Aorta (tissue), 5 donors: ENCODE data around the gene CAMKMT. TPM values are rescaled to one million over a fixed set of nuclear protein-coding genes. Genes with fewer than 3 reads are reported as not detected.

Experiments
- ATAC-seq: fragments of 200-7000 bp; cut with Tn5 transposase; one replicate; pipeline ENCODE4 v1.9.1; 2022; ENCODE audit warnings: moderate library complexity; ENCODE audit not compliant: low FRiP score
- DNase-seq, 2 donors: peaks; one replicate each; pipeline ENCODE4 v3.0.0-alpha.2; 2020
- H3K27ac ChIP-seq, 2 donors: one replicate each; pipeline ENCODE4 v1.5.1; 2013; ENCODE audit warnings: low read length in 2 of 2, mild to moderate bottlenecking in 2 of 2, moderate library complexity in 2 of 2, control low read depth in 1 of 2, inconsistent platforms in 1 of 2, low read depth in 1 of 2
- H3K27me3 ChIP-seq, 2 donors: one replicate each; pipeline ENCODE4 v1.6.1; 2013; ENCODE audit warnings: control low read depth in 1 of 2, low read length in 1 of 2, mild to moderate bottlenecking in 1 of 2, moderate library complexity in 1 of 2; ENCODE audit not compliant: insufficient read depth in 2 of 2, control insufficient read depth in 1 of 2
- H3K36me3 ChIP-seq, 2 donors: one replicate each; pipeline ENCODE4 v1.6.1; 2013; ENCODE audit warnings: control low read depth in 1 of 2, low read length in 1 of 2, mild to moderate bottlenecking in 1 of 2; ENCODE audit not compliant: insufficient read depth in 2 of 2, control insufficient read depth in 1 of 2
- H3K4me1 ChIP-seq, 2 donors: one replicate each; pipeline ENCODE4 v1.6.1; 2013; ENCODE audit warnings: low read length in 2 of 2, control low read depth in 1 of 2, mild to moderate bottlenecking in 1 of 2, moderate library complexity in 1 of 2; ENCODE audit not compliant: insufficient read depth in 2 of 2, control insufficient read depth in 1 of 2
- H3K4me3 ChIP-seq, 2 donors: one replicate each; pipeline ENCODE4 v1.5.1; 2013; ENCODE audit warnings: low read length in 2 of 2, control low read depth in 1 of 2, mild to moderate bottlenecking in 1 of 2
- H3K9me3 ChIP-seq: one replicate; pipeline ENCODE4 v1.6.1; 2013; ENCODE audit warnings: mild to moderate bottlenecking, low read length; ENCODE audit not compliant: control insufficient read depth
- WGBS, 2 donors: extraction: QIAGEN DNeasy Blood & Tissue Kit; methylation state at CpG; one replicate each; pipeline ENCODE4 v1.1.7; 2013; 5-methylcytosine and 5-hydroxymethylcytosine counted together
- intact Hi-C, 2 donors: fragments of 100-400 bp; cut with DNase I; formaldehyde crosslinking; loops; one replicate each; pipeline versions ENCODE4 v1.14.2 to v1.15.0; 2022
- polyA plus RNA-seq, 2 donors: library from polyadenylated mRNA; stranded (reverse); fragments of 200-250 nt; gene quantifications; one replicate each; pipeline ENCODE4 v1.2.3, GENCODE V29; 2013
- total RNA-seq, 2 donors: library from RNA; stranded (reverse); fragmentation: NEBNext Ultra II Directional; extraction: Animal tissue kit (Norgen Biotek cat#: 25700); gene quantifications; one replicate each; pipeline ENCODE4 v1.2.1, GENCODE V29; 2021
- donor health status: healthy with polysubstance abuse.
- donor health status: Bipolar disorder and iron deficiency.
- donor health status: DM: no; HTN: no; CAD: no.
- donor health status: DM: no; HTN: no; CAD: no.
- donor health status: DM: yes; HTN: yes; CAD: no.

Gene CAMKMT
- total and polyA plus RNA-seq, 4 donors = 3.1 to 15.2 (median 11.9) TPM

DNA sequence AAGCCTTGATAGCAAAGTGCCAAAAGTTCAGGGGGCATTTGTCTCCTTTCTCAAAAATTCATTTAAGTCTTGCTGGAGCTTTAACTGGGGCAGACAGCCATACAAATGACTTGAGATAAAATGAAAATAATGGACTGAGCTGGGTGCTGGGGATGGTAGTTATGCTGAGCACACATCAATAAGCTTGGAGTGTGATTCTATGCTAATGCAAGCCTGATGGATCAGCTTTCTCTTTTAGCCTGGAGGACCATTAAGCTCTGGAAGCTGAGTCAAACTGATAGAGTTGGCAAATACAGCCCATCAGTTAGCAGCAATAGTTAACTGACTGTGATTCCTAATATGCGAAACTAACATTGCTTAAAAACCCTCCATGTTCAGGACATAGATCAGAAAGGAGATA, 98.0 kb downstream of the CAMKMT start:
- 91 to 97% methylated on average over 1 of the region's 1 CpG for WGBS, 2 donors
- intact Hi-C loops = no loop called here
- Histone ChIP-seq H3K4me3 (no peak overlapping the region), H3K9me3 (no peaks in the 10 kb centered on the region), H3K36me3 (no peaks in the 10 kb centered on the region), H3K27me3 (no peaks in the 10 kb centered on the region), H3K4me1 (peaks cover 0 to 1% of the 10 kb centered on the region in 2 donors), H3K27ac (no peak overlapping the region)
- no peak for ATAC-seq
- DNase-seq = no peak

DNA sequence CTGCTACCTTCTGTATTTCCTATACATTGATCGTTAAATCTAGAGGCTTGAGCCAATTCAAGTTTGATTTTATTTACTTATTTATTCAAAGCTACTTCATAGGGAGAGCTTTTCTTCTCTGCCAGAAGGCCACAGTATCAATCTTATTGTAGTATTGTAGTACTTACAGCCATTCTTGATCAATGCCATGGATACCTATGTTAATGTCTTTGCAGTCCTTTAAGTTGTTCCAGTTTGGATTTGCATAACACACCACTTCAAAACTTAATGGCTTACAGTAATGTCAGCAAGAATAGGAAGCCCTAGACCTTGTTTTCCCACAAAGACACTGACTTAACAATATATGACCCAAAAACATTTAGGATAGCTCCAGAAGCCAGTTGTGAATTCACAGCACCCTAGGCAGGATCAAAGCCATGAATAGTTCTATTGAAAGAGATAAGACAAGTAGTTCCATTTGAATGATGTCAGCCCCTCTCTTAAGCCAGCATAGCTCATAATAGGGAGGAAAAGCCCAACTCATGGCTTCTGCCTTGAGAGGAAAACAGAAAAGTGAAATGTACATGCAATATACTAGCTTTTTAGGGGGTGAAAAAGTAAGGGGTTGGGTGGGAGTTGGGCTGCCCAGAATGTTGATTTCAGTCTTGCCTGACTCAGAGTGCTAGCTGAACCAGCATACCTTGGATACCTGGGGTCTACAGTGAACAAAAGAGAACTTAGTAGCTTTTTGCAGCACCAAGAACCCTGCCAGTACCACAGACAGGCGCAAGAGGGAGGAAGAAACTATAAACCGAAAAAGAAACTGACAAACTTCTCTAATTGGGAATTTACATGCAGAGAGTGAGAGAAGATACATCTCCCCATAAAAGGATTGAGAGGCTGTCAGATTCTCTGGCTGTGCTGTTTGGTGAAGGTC, 101.4 kb downstream of the CAMKMT start:
- ATAC-seq = no peak

GRCh38 chr2:44464437-44464836, 102.7 kb downstream of the CAMKMT start:
- DNase-seq (no peak), ATAC-seq (no peak)
- WGBS, 2 donors = 94% methylated on average over 1 of the region's 1 CpG
- Histone ChIP-seq H3K4me3 (no peak overlapping the region), H3K27ac (no peak overlapping the region), H3K4me1 (no peaks in the 10 kb centered on the region), H3K27me3 (no peaks in the 10 kb centered on the region), H3K9me3 (no peaks in the 10 kb centered on the region), H3K36me3 (no peaks in the 10 kb centered on the region)
- intact Hi-C loops = no loop called here

More for the DNA sequence above, 101.4 kb downstream of the CAMKMT start:
- 92 to 99% methylated on average over 3 of the region's 3 CpGs for WGBS, 2 donors
- intact Hi-C loops = no loop called here
- H3K4me3 ChIP-seq = no peak overlapping the region
- no peaks in the 10 kb centered on the region for H3K27me3 ChIP-seq
- no peak overlapping the region for H3K27ac ChIP-seq
- no peaks in the 10 kb centered on the region for H3K9me3 ChIP-seq
- no peaks in the 10 kb centered on the region for H3K4me1 ChIP-seq
- H3K36me3 ChIP-seq = no peaks in the 10 kb centered on the region
- no peak for DNase-seq

- Histone ChIP-seq H3K4me3 (no peak overlapping the region), H3K36me3 (no peaks in the 10 kb centered on the region), H3K27ac (no peak overlapping the region), H3K9me3 (no peaks in the 10 kb centered on the region), H3K4me1 (no peaks in the 10 kb centered on the region), H3K27me3 (no peaks in the 10 kb centered on the region)
- intact Hi-C loops = no loop called here
- no peak for ATAC-seq
- DNase-seq = no peak
Observed at GRCh38 chr2:44470151-44470550, 108.4 kb downstream of the CAMKMT start.

DNA sequence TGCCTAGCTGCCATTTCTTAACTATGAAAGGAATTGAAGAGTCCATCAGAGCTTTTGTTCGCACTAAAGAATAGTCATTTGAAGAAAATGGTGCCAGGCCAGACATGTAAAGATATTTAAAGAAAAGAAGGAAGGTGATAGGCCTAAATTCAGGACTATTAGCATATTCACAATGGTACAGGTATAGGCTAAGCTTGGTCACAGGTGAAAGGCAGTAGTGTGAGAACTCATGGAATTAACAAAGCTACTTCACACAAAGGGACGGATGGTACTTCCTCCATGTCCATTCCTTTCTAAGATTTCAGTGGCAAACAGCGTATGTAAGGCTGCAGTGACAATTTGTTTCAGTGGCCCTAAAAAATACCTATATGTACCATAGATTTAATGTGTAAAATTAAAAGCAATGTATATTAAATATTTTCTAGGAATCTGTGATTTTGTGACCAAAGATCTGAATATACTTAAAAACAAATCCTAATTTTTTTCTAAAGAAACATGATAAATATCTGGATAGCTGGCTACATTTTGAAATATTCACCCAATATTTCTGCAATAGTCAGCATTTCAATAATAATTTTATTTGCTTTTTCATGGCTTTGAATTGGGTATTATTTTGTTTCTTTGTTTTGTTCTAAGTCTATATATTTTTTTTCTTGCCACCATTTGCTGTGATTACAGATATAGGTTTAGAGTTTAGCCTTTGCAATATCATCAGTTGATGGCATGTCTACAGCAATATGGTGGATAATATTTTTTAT, 116.1 kb downstream of the CAMKMT start:
- ATAC-seq = no peak
- DNase-seq = no peak
- Histone ChIP-seq H3K27me3 (no peaks in the 10 kb centered on the region), H3K4me1 (no peaks in the 10 kb centered on the region), H3K9me3 (no peaks in the 10 kb centered on the region), H3K4me3 (no peak overlapping the region), H3K27ac (no peak overlapping the region), H3K36me3 (no peaks in the 10 kb centered on the region)
- WGBS, 2 donors = 95 to 97% methylated on average over 3 of the region's 3 CpGs
- intact Hi-C loops = loop anchor here in 1 of 2 donors (5.0 kb wide), 2 partner anchors 436 to 479 kb away; no protein-coding TSS in a partner anchor

DNA sequence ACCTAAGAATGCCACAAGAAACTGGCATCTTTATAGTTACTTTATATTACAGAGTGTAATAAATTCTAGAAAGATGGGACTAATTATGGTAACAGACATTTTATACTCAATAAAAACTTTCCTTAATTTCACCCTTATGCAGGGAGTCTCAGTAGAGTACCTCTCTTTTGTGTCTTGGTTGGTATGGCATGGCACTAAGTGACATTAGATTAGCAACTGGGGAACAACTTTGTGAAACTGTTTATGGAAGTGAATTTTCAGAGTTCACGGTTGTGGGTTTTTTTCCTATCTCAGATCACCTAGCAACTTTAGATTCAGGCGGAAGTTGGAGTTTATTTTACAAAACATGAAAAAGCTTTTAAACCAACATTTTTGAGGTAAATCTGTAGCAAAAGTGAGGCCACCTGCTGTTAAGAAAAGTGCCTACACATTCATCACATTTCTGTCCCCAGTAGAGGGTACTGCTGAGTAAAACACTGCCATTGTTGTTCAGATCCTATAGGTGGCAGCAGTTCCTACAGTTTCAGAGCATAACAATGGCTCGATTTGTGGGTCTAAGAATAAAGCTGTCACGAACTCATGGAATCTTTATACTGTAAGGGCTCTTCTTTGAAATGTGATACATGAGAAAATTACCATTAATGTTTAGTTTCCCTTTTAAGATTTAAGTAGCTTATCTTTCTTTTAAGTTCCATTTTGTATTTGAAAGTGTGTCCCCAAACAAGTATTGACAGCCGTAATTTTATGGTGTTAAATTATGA, 117.6 kb downstream of the CAMKMT start:
- peak; percentile 87 for ATAC-seq
- Histone ChIP-seq H3K27ac (no peak overlapping the region), H3K4me3 (no peak overlapping the region), H3K27me3 (no peaks in the 10 kb centered on the region), H3K4me1 (no peaks in the 10 kb centered on the region), H3K36me3 (no peaks in the 10 kb centered on the region), H3K9me3 (no peaks in the 10 kb centered on the region)
- 19 to 22% methylated on average over 5 of the region's 5 CpGs for WGBS, 2 donors
- intact Hi-C loops = loop anchor here in 1 of 2 donors (5.0 kb wide), 2 partner anchors 437 to 478 kb away; no protein-coding TSS in a partner anchor
- no peak for DNase-seq

GRCh38 chr2:44480068-44480467, 118.3 kb downstream of the CAMKMT start:
- H3K9me3 ChIP-seq = no peaks in the 10 kb centered on the region
- ATAC-seq (no peak), DNase-seq (no peak)
- H3K4me3 ChIP-seq = no peak overlapping the region
- intact Hi-C loops = loop anchor here in 1 of 2 donors (5.0 kb wide), 1 partner anchor 472 kb away; no protein-coding TSS in a partner anchor
- no peak overlapping the region for H3K27ac ChIP-seq
- H3K36me3 ChIP-seq = no peaks in the 10 kb centered on the region
- 93 to 97% methylated on average over 2 of the region's 2 CpGs for WGBS, 2 donors
- no peaks in the 10 kb centered on the region for H3K27me3 ChIP-seq
- no peaks in the 10 kb centered on the region for H3K4me1 ChIP-seq

DNA sequence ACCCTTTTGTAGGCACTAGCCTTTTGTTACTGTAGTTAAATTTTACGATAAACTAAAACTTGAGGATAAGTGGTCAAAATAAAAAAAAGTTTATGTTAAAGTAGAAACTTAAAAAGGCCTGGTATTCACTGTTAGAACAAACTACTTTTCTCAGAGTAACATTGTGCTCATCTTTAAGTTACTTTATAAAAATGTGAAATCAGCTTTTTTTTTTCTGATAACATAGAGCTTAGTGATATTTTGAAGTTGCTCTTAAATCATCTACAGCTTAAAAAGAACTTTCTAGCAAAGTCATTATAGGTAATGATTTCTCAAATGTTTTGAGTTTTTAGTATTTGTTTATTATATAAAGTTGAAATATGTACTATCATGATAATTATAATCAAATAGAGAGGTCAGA, 125.3 kb downstream of the CAMKMT start:
- intact Hi-C loops = no loop called here
- Histone ChIP-seq H3K27me3 (no peaks in the 10 kb centered on the region), H3K9me3 (no peaks in the 10 kb centered on the region), H3K27ac (no peak overlapping the region), H3K4me3 (no peak overlapping the region), H3K4me1 (no peaks in the 10 kb centered on the region), H3K36me3 (no peaks in the 10 kb centered on the region)
- DNase-seq (no peak), ATAC-seq (no peak)
- WGBS, 2 donors = 98 to 100% methylated on average over 1 of the region's 1 CpG
